IMR-90 (cell line): ENCODE measurements around the gene PRCP.

Experiments used
- BHLHE40 ChIP-seq: fragments of 150-350 bp; IDR thresholded peaks from 2 replicates; pipeline ENCODE4 v1.6.1; 2016; ENCODE audit warnings: mild to moderate bottlenecking, low read depth, low read length
- CEBPB ChIP-seq: IDR thresholded peaks from 2 replicates; pipeline ENCODE4 v1.6.1; 2012; ENCODE audit warnings: low read depth, low read length, improper control_type of control experiment
- CTCF ChIP-seq: conservative IDR thresholded peaks from 2 replicates; pipeline ENCODE4 v1.5.1; 2012; ENCODE audit warnings: mild to moderate bottlenecking, low read depth, low read length, improper control_type of control experiment
- FOS ChIP-seq: fragments of 150-350 bp; IDR thresholded peaks from 2 replicates; pipeline ENCODE4 v1.6.1; 2016; ENCODE audit warnings: low read depth, low read length
- POLR2A ChIP-seq: IDR thresholded peaks from 2 replicates; pipeline ENCODE4 v1.6.1; 2012; ENCODE audit warnings: mild to moderate bottlenecking, low read depth, low read length
- RAD21 ChIP-seq: IDR thresholded peaks from 2 replicates; pipeline ENCODE4 v1.6.1; 2012; ENCODE audit warnings: low read length, improper control_type of control experiment
- SMC3 ChIP-seq: fragments of 150-350 bp; IDR thresholded peaks from 2 replicates; pipeline ENCODE4 v1.6.1; 2016; ENCODE audit warnings: low read depth, mild to moderate bottlenecking, antibody characterized with exemption, low read length, moderate library complexity
- USF2 ChIP-seq: fragments of 150-350 bp; IDR thresholded peaks from 2 replicates; pipeline ENCODE4 v1.6.1; 2017; ENCODE audit warnings: mild to moderate bottlenecking, antibody characterized with exemption, low read length, low read depth

- TF ChIP-seq CTCF: no peak
- TF ChIP-seq CEBPB: no peak
- no peak for TF ChIP-seq SMC3
- TF ChIP-seq RAD21: no peak
- TF ChIP-seq USF2: no peak
- TF ChIP-seq BHLHE40: no peak
- no peak for TF ChIP-seq POLR2A
- TF ChIP-seq FOS: no peak
These were observed 3.8 kb upstream of the PRCP start for GRCh38 chr11:82903843-82904586.
